ENCODE results near the gene EIF4B. TPM values are rescaled to one million over a fixed set of nuclear protein-coding genes. Genes with fewer than 3 reads are reported as not detected.

EIF4B gene
- total RNA-seq, 2 experiments from 2014 or later = 813 to 821 TPM

- no peak for DNase-seq
- H3K9me3 Mint-ChIP-seq = no peaks in the 10 kb centered on the region
- peaks cover 20% of the 10 kb centered on the region for H3K4me1 Mint-ChIP-seq (ENCODE audit: low read depth)
- intact Hi-C loops (cut with micrococcal nuclease) = no loop called here
- CTCF ChIA-PET = interaction anchor here (1.1 to 19.4 kb wide), 2 partner anchors 15 to 30 kb away, joined by 3 to 360 read pairs; partner anchors contain the start of genes IGFBP6 and SOAT2
- no peak overlapping the region for H3K27ac Mint-ChIP-seq
- no peaks in the 10 kb centered on the region for H3K27me3 Mint-ChIP-seq (ENCODE audit: low read depth)
- peaks cover 20% of the 10 kb centered on the region for H3K36me3 Mint-ChIP-seq (ENCODE audit: low read depth)
- H3K4me3 Mint-ChIP-seq = no peak overlapping the region
Measured at GRCh38 chr12:53070877-53071492, 64.7 kb downstream of the EIF4B start.

GRCh38 chr12:53071591-53072551, 65.6 kb downstream of the EIF4B start:
- no peaks in the 10 kb centered on the region for H3K27me3 Mint-ChIP-seq (ENCODE audit: low read depth)
- peaks cover 16% of the 10 kb centered on the region for H3K4me1 Mint-ChIP-seq (ENCODE audit: low read depth)
- H3K9me3 Mint-ChIP-seq = no peaks in the 10 kb centered on the region
- intact Hi-C loops (cut with micrococcal nuclease) = no loop called here
- CTCF ChIA-PET = interaction anchor here (19.4 kb wide), 1 partner anchor 30 kb away, joined by 360 read pairs; the partner anchor contains the start of genes IGFBP6 and SOAT2
- peaks cover 19% of the 10 kb centered on the region for H3K36me3 Mint-ChIP-seq (ENCODE audit: low read depth)
- H3K4me3 Mint-ChIP-seq = no peak overlapping the region
- peak overlapping the region; percentile 62 for H3K27ac Mint-ChIP-seq
- no peak for DNase-seq

- Mint-ChIP-seq H3K9me3 (no peaks in the 10 kb centered on the region), H3K36me3 (ENCODE audit: low read depth) (peaks cover 19% of the 10 kb centered on the region), H3K27me3 (ENCODE audit: low read depth) (no peaks in the 10 kb centered on the region), H3K4me1 (ENCODE audit: low read depth) (peaks cover 21% of the 10 kb centered on the region), H3K4me3 (no peak overlapping the region), H3K27ac (no peak overlapping the region)
- CTCF ChIA-PET = interaction anchor here (19.4 kb wide), 1 partner anchor 28 kb away, joined by 360 read pairs; the partner anchor contains the start of genes IGFBP6 and SOAT2
- intact Hi-C loops (cut with micrococcal nuclease) = no loop called here
- no peak for DNase-seq
Measured at GRCh38 chr12:53073881-53074280, 67.6 kb downstream of the EIF4B start.

- intact Hi-C loops (cut with micrococcal nuclease) = no loop called here
- H3K27ac Mint-ChIP-seq = no peak overlapping the region
- CTCF ChIA-PET = interaction anchor here (8.2 to 19.4 kb wide), 2 partner anchors 8 to 27 kb away, joined by 80 to 360 read pairs; partner anchors contain the start of genes IGFBP6 and SOAT2
- H3K36me3 Mint-ChIP-seq (ENCODE audit: low read depth) = peaks cover 18% of the 10 kb centered on the region
- peaks cover 21% of the 10 kb centered on the region for H3K4me1 Mint-ChIP-seq (ENCODE audit: low read depth)
- no peak overlapping the region for H3K4me3 Mint-ChIP-seq
- no peaks in the 10 kb centered on the region for H3K9me3 Mint-ChIP-seq
- no peaks in the 10 kb centered on the region for H3K27me3 Mint-ChIP-seq (ENCODE audit: low read depth)
- DNase-seq = no peak
Measured at GRCh38 chr12:53074283-53074998, 68.2 kb downstream of the EIF4B start.

- DNase-seq = no peak
- no peak overlapping the region for H3K4me3 Mint-ChIP-seq
- peaks cover 18% of the 10 kb centered on the region for H3K36me3 Mint-ChIP-seq (ENCODE audit: low read depth)
- intact Hi-C loops (cut with micrococcal nuclease) = no loop called here
- CTCF ChIA-PET = interaction anchor here (8.2 to 19.4 kb wide), 2 partner anchors 9 to 26 kb away, joined by 80 to 360 read pairs; partner anchors contain the start of genes IGFBP6 and SOAT2
- H3K4me1 Mint-ChIP-seq (ENCODE audit: low read depth) = peaks cover 24% of the 10 kb centered on the region
- no peak overlapping the region for H3K27ac Mint-ChIP-seq
- H3K9me3 Mint-ChIP-seq = no peaks in the 10 kb centered on the region
- no peaks in the 10 kb centered on the region for H3K27me3 Mint-ChIP-seq (ENCODE audit: low read depth)
Measured at GRCh38 chr12:53074999-53075370, 68.7 kb downstream of the EIF4B start.

GRCh38 chr12:53076461-53076860, 70.2 kb downstream of the EIF4B start:
- H3K27me3 Mint-ChIP-seq (ENCODE audit: low read depth) = no peaks in the 10 kb centered on the region
- H3K9me3 Mint-ChIP-seq = no peaks in the 10 kb centered on the region
- CTCF ChIA-PET = interaction anchor here (2.0 to 19.4 kb wide), 3 partner anchors 10 to 25 kb away, joined by 7 to 360 read pairs (median 80); partner anchors contain the start of genes IGFBP6 and SOAT2
- H3K4me1 Mint-ChIP-seq (ENCODE audit: low read depth) = peaks cover 33% of the 10 kb centered on the region
- no peak for DNase-seq
- H3K36me3 Mint-ChIP-seq (ENCODE audit: low read depth) = peaks cover 18% of the 10 kb centered on the region
- intact Hi-C loops (cut with micrococcal nuclease) = no loop called here
- no peak overlapping the region for H3K4me3 Mint-ChIP-seq
- no peak overlapping the region for H3K27ac Mint-ChIP-seq

- DNase-seq = no peak
- intact Hi-C loops (cut with micrococcal nuclease) = no loop called here
- peaks cover 33% of the 10 kb centered on the region for H3K4me1 Mint-ChIP-seq (ENCODE audit: low read depth)
- H3K9me3 Mint-ChIP-seq = no peaks in the 10 kb centered on the region
- no peak overlapping the region for H3K4me3 Mint-ChIP-seq
- H3K36me3 Mint-ChIP-seq (ENCODE audit: low read depth) = peaks cover 16% of the 10 kb centered on the region
- H3K27me3 Mint-ChIP-seq (ENCODE audit: low read depth) = no peaks in the 10 kb centered on the region
- CTCF ChIA-PET = interaction anchor here (2.0 to 19.4 kb wide), 3 partner anchors 11 to 24 kb away, joined by 7 to 360 read pairs (median 80); partner anchors contain the start of genes IGFBP6 and SOAT2
- H3K27ac Mint-ChIP-seq = no peak overlapping the region
Measured at GRCh38 chr12:53077030-53077429, 70.8 kb downstream of the EIF4B start.

GRCh38 chr12:53078425-53079225, 72.4 kb downstream of the EIF4B start:
- Mint-ChIP-seq H3K27ac (peak overlapping the region; percentile 85), H3K9me3 (no peaks in the 10 kb centered on the region), H3K4me3 (peak overlapping the region; percentile 88), H3K36me3 (ENCODE audit: low read depth) (peaks cover 11% of the 10 kb centered on the region), H3K4me1 (ENCODE audit: low read depth) (peaks cover 37% of the 10 kb centered on the region), H3K27me3 (ENCODE audit: low read depth) (no peaks in the 10 kb centered on the region)
- DNase-seq = peak; percentile 52
- CTCF ChIA-PET = interaction anchor here (1.1 to 19.4 kb wide), 4 partner anchors 12 to 266 kb away, joined by 3 to 360 read pairs (median 42); partner anchors contain the start of genes IGFBP6 and SOAT2
- intact Hi-C loops (cut with micrococcal nuclease) = loop anchor here (1.0 to 2.0 kb wide), 7 partner anchors 21 to 648 kb away; partner anchors contain the start of genes CALCOCO1, CSAD, EIF4B and PFDN5

GRCh38 chr12:53079226-53080117, 73.2 kb downstream of the EIF4B start, which contains the start of gene SPRYD3:
Gene SPRYD3, minus strand, starts transcription at chr12:53079390. Its CDS starts 57 bp downstream, at chr12:53079333.
- H3K36me3 Mint-ChIP-seq (ENCODE audit: low read depth) = peaks cover 4% of the 10 kb centered on the region
- H3K4me3 Mint-ChIP-seq = peak within 1 kb of the TSS; percentile 88
- no peaks in the 10 kb centered on the region for H3K27me3 Mint-ChIP-seq (ENCODE audit: low read depth)
- intact Hi-C loops (cut with micrococcal nuclease) = loop anchor here (1.0 to 2.0 kb wide), 7 partner anchors 20 to 647 kb away; partner anchors contain the start of genes CALCOCO1, CSAD, EIF4B and PFDN5
- CTCF ChIA-PET = interaction anchor here (0.8 to 19.4 kb wide), 6 partner anchors 13 to 266 kb away, joined by 3 to 360 read pairs (median 3); partner anchors contain the start of genes IGFBP6 and SOAT2
- H3K4me1 Mint-ChIP-seq (ENCODE audit: low read depth) = peaks cover 31% of the 10 kb centered on the region
- H3K9me3 Mint-ChIP-seq = no peaks in the 10 kb centered on the region
- H3K27ac Mint-ChIP-seq = peak within 1 kb of the TSS; percentile 85
- DNase-seq = peak; percentile 98

- H3K4me3 Mint-ChIP-seq = no peak overlapping the region
- DNase-seq = no peak
- peak overlapping the region; percentile 47 for H3K27ac Mint-ChIP-seq
- CTCF ChIA-PET = interaction anchor here (0.6 to 8.2 kb wide), 3 partner anchors 16 to 340 kb away, joined by 3 to 80 read pairs (median 20); no protein-coding TSS in a partner anchor
- no peaks in the 10 kb centered on the region for H3K27me3 Mint-ChIP-seq (ENCODE audit: low read depth)
- peaks cover 23% of the 10 kb centered on the region for H3K4me1 Mint-ChIP-seq (ENCODE audit: low read depth)
- intact Hi-C loops (cut with micrococcal nuclease) = no loop called here
- no peaks in the 10 kb centered on the region for H3K36me3 Mint-ChIP-seq (ENCODE audit: low read depth)
- no peaks in the 10 kb centered on the region for H3K9me3 Mint-ChIP-seq
Measured at GRCh38 chr12:53082637-53083175, 76.5 kb downstream of the EIF4B start.

All from activated naive CD4-positive, alpha-beta T cell treated with anti-CD3 and anti-CD28 coated beads for 36 hours (primary cell).